H1 (cell line): Measurements from ENCODE around the gene PTPRG. TPM values are rescaled to one million over a fixed set of nuclear protein-coding genes. Genes with fewer than 3 reads are reported as not detected.

Source experiments
- CEBPB ChIP-seq: IDR thresholded peaks from 2 replicates; pipeline ENCODE4 v1.6.1; 2012; ENCODE audit warnings: low read depth, low read length
- KDM4A ChIP-seq: IDR thresholded peaks from one replicate; pipeline ENCODE4 v1.7.1; 2012; ENCODE audit warnings: low read depth, mild to moderate bottlenecking, moderate library complexity, low read length, inconsistent platforms; ENCODE audit not compliant: severe bottlenecking
- RBBP5 ChIP-seq: IDR thresholded peaks from 2 replicates; pipeline ENCODE4 v1.7.1; 2012; ENCODE audit warnings: low read depth, mild to moderate bottlenecking, inconsistent platforms, low read length, moderate library complexity, borderline replicate concordance
- RNF2 ChIP-seq: fragments of 200-900, 300-1000 bp; sonication (generic); IDR thresholded peaks from 2 replicates; pipeline ENCODE4 v1.7.1; 2016; ENCODE audit warnings: borderline replicate concordance, low read depth, mild to moderate bottlenecking, antibody characterized with exemption, low read length; ENCODE audit not compliant: poor library complexity, severe bottlenecking; ENCODE audit errors: missing control alignments
- SAP30 ChIP-seq: fragments of 300-600 bp; sonication (generic); IDR thresholded peaks from 2 replicates; pipeline ENCODE4 v1.7.1; 2012; ENCODE audit warnings: low read length, moderate library complexity, mild to moderate bottlenecking, inconsistent platforms; ENCODE audit not compliant: insufficient read depth, insufficient replicate concordance
- SIN3A ChIP-seq, 2 experiments: IDR thresholded peaks in 1 of 2; conservative IDR thresholded peaks in 1 of 2; 2 replicates each; pipeline ENCODE4 v1.6.1; 2011 to 2012; ENCODE audit warnings: low read length in 2 of 2, improper control_type of control experiment in 1 of 2, low read depth in 1 of 2, mild to moderate bottlenecking in 1 of 2
- polyA plus RNA-seq, 7 experiments: library from polyadenylated mRNA; depleted of rRNA in 3 of 7; stranded (reverse) in 5 of 7; unstranded in 2 of 7; fragments of >200 nt in 5 of 7; fragments of 200-250 nt in 2 of 7; gene quantifications; 1 replicate in 5 of 7; 2 replicates in 1 of 7; 4 replicates in 1 of 7; pipeline versions ENCODE4 v1.2.1 to v1.2.3, GENCODE V29; 2011 to 2013; ENCODE audit warnings: missing spikeins in 2 of 7, mixed read lengths in 2 of 7
- total RNA-seq: library from RNA; stranded (reverse); fragmentation: NEBNext Ultra II Directional; extraction: Animal tissue kit (Norgen Biotek cat#: 25700); gene quantifications from 2 replicates; pipeline ENCODE4 v1.2.1, GENCODE V29; 2021
- TF ChIP-seq, protein P1 (sequence below): IDR thresholded peaks from 2 replicates; pipeline ENCODE4 v1.6.1; 2012; ENCODE audit warnings: low read length, inconsistent platforms

Gene PTPRG
- total and polyA plus RNA-seq, 2 of the 8 experiments (the other 6 are each of a cell fraction or from before 2014, with no cell fraction given) = 23.3 to 96.2 TPM

- no peak for TF ChIP-seq KDM4A
- TF ChIP-seq, protein P1, sequence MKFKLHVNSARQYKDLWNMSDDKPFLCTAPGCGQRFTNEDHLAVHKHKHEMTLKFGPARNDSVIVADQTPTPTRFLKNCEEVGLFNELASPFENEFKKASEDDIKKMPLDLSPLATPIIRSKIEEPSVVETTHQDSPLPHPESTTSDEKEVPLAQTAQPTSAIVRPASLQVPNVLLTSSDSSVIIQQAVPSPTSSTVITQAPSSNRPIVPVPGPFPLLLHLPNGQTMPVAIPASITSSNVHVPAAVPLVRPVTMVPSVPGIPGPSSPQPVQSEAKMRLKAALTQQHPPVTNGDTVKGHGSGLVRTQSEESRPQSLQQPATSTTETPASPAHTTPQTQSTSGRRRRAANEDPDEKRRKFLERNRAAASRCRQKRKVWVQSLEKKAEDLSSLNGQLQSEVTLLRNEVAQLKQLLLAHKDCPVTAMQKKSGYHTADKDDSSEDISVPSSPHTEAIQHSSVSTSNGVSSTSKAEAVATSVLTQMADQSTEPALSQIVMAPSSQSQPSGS = no peak
- no peak for TF ChIP-seq CEBPB
- no peak for TF ChIP-seq RBBP5
- TF ChIP-seq SAP30 = no peak
- TF ChIP-seq RNF2 = no peak
- TF ChIP-seq SIN3A (conservative IDR thresholded peaks at IDR 0.05 in 1 of 2, IDR thresholded peaks at IDR 0.05 in 1 of 2; ENCODE audit: low read depth in 1 of 2, low read length in 2 of 2) = no peak
These were observed 395.9 kb downstream of the PTPRG start (continued) for GRCh38 chr3:61957259-61957658.
